CD4-positive, alpha-beta T cell treated with Interleukin-6 for 4 hours (primary cell): ENCODE measurements around the gene PCDH18.
"Not testable (repeated sequence)": the region's sequence is repeated elsewhere in the genome, so short reads cannot be mapped to it uniquely, and the experiment has no call there.

Experiments used
- DNase-seq: peaks from one replicate; pipeline ENCODE4 v3.0.0-alpha.2; 2020; ENCODE audit warnings: mixed read lengths

The PCDH18 gene

GRCh38 chr4:137526681-137527080, 5.6 kb downstream of the PCDH18 start:
- DNase-seq = no peak

GRCh38 chr4:137524725-137525369, 7.4 kb downstream of the PCDH18 start:
- DNase-seq = no peak

GRCh38 chr4:137523329-137523728, 9.0 kb downstream of the PCDH18 start:
- no peak for DNase-seq

- DNase-seq = no peak
Observed at GRCh38 chr4:137521053-137521452, 11.2 kb downstream of the PCDH18 start.

GRCh38 chr4:137519406-137519805, 12.9 kb downstream of the PCDH18 start:
- no peak for DNase-seq

- DNase-seq = not testable (repeated sequence)
Observed at GRCh38 chr4:137517323-137517722, 15.0 kb downstream of the PCDH18 start.

GRCh38 chr4:137514406-137515111, 17.7 kb downstream of the PCDH18 start:
- no peak for DNase-seq

- no peak for DNase-seq
Observed at GRCh38 chr4:137510557-137511265, 21.6 kb downstream of the PCDH18 start.

- no peak for DNase-seq
Observed at GRCh38 chr4:137509855-137510282, 22.4 kb downstream of the PCDH18 start.

- DNase-seq = no peak
Observed at GRCh38 chr4:137502339-137503129, 29.8 kb downstream of the PCDH18 start.

- not testable (repeated sequence) for DNase-seq
Observed at GRCh38 chr4:137496267-137496666, 36.0 kb downstream of the PCDH18 start.

GRCh38 chr4:137495578-137495977, 36.7 kb downstream of the PCDH18 start:
- no peak for DNase-seq

GRCh38 chr4:137483313-137483959, 48.9 kb downstream of the PCDH18 start:
- not testable (repeated sequence) for DNase-seq

GRCh38 chr4:137479657-137480056, 52.6 kb downstream of the PCDH18 start:
- not testable (repeated sequence) for DNase-seq

GRCh38 chr4:137476345-137476744, 55.9 kb downstream of the PCDH18 start:
- no peak for DNase-seq

GRCh38 chr4:137474711-137475301, 57.5 kb downstream of the PCDH18 start:
- DNase-seq = no peak

- no peak for DNase-seq
Observed at GRCh38 chr4:137471895-137472294, 60.4 kb downstream of the PCDH18 start.

- DNase-seq = no peak
Observed at GRCh38 chr4:137471461-137471860, 60.8 kb downstream of the PCDH18 start.

GRCh38 chr4:137470806-137471205, 61.5 kb downstream of the PCDH18 start:
- DNase-seq = no peak
